ENCODE data around the gene AURKAIP1. TPM values are rescaled to one million over a fixed set of nuclear protein-coding genes. Genes with fewer than 3 reads are reported as not detected.

Gene AURKAIP1
- total and polyA plus RNA-seq, 2 of the 13 experiments (the other 11 are each of a cell fraction or from before 2014, with no cell fraction given), result 69.5 to 175 TPM

GRCh38 chr1:1331068-1331965 lies 43.7 kb downstream of the AURKAIP1 start, which contains the start of gene TAS1R3 (continued):
- TF ChIP-seq ZBTB40 (IDR thresholded peaks at IDR 0.05), result no peak
- TF ChIP-seq ZBTB40 (CRISPR knock-in tag; IDR thresholded peaks at IDR 0.05), result no peak
- peak; percentile 21; the same call in 1 of the 2 replicates for TF ChIP-seq SAP130 (CRISPR knock-in tag; IDR thresholded peaks at IDR 0.05; ENCODE audit: low read depth)
- TF ChIP-seq AGO2 (optimal IDR thresholded peaks at IDR 0.05; ENCODE audit: low read depth, low read length), result peak; percentile 79
- TF ChIP-seq ZNF253 (CRISPR knock-in tag; IDR thresholded peaks at IDR 0.05; ENCODE audit: borderline replicate concordance), result no peak
- TF ChIP-seq TP53 (CRISPR knock-in tag; conservative IDR thresholded peaks at IDR 0.05), result no peak
- TF ChIP-seq RBFOX2 (IDR thresholded peaks at IDR 0.05; ENCODE audit: low read depth, low read length), result 0 out of 2 replicates have a peak, but pooled peaks have one; percentile 24
- TF ChIP-seq HOXA9 (CRISPR knock-in tag; IDR thresholded peaks at IDR 0.05; ENCODE audit: borderline replicate concordance), result no peak
- TF ChIP-seq MLLT10 (CRISPR knock-in tag; IDR thresholded peaks at IDR 0.05), result no peak
- TF ChIP-seq, protein P1, sequence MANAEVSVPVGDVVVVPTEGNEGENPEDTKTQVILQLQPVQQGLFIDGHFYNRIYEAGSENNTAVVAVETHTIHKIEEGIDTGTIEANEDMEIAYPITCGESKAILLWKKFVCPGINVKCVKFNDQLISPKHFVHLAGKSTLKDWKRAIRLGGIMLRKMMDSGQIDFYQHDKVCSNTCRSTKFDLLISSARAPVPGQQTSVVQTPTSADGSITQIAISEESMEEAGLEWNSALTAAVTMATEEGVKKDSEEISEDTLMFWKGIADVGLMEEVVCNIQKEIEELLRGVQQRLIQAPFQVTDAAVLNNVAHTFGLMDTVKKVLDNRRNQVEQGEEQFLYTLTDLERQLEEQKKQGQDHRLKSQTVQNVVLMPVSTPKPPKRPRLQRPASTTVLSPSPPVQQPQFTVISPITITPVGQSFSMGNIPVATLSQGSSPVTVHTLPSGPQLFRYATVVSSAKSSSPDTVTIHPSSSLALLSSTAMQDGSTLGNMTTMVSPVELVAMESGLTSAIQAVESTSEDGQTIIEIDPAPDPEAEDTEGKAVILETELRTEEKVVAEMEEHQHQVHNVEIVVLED (CRISPR knock-in tag; IDR thresholded peaks at IDR 0.05; ENCODE audit: borderline replicate concordance), result peak; percentile 32; the same call in 1 of the 2 replicates
- TF ChIP-seq TOE1 (CRISPR knock-in tag; IDR thresholded peaks at IDR 0.05), result no peak
- no peak; the same call in 1 of the 2 replicates for TF ChIP-seq TARDBP (CRISPR knock-in tag; IDR thresholded peaks at IDR 0.05)
- peak; percentile 61; the same call in 1 of the 2 replicates for TF ChIP-seq MTF2 (CRISPR knock-in tag; IDR thresholded peaks at IDR 0.05; ENCODE audit: borderline replicate concordance)
- peak; percentile 27; the same call in 1 of the 2 replicates for TF ChIP-seq MXD1 (CRISPR knock-in tag; IDR thresholded peaks at IDR 0.05)
- TF ChIP-seq, protein P2, sequence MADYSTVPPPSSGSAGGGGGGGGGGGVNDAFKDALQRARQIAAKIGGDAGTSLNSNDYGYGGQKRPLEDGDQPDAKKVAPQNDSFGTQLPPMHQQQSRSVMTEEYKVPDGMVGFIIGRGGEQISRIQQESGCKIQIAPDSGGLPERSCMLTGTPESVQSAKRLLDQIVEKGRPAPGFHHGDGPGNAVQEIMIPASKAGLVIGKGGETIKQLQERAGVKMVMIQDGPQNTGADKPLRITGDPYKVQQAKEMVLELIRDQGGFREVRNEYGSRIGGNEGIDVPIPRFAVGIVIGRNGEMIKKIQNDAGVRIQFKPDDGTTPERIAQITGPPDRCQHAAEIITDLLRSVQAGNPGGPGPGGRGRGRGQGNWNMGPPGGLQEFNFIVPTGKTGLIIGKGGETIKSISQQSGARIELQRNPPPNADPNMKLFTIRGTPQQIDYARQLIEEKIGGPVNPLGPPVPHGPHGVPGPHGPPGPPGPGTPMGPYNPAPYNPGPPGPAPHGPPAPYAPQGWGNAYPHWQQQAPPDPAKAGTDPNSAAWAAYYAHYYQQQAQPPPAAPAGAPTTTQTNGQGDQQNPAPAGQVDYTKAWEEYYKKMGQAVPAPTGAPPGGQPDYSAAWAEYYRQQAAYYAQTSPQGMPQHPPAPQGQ (CRISPR knock-in tag; IDR thresholded peaks at IDR 0.05; ENCODE audit: borderline replicate concordance), result no peak
